HG03460 (cell line): ENCODE data around the gene ZNF182.
"Not testable (repeated sequence)": the region's sequence is repeated elsewhere in the genome, so short reads cannot be mapped to it uniquely, and the experiment has no call there.

Source experiments
- ATAC-seq: cut with Tn5 transposase; IDR thresholded peaks from one replicate; pipeline ENCODE4 v1.9.1; 2021; ENCODE audit not compliant: unreplicated experiment

ZNF182 gene

DNA sequence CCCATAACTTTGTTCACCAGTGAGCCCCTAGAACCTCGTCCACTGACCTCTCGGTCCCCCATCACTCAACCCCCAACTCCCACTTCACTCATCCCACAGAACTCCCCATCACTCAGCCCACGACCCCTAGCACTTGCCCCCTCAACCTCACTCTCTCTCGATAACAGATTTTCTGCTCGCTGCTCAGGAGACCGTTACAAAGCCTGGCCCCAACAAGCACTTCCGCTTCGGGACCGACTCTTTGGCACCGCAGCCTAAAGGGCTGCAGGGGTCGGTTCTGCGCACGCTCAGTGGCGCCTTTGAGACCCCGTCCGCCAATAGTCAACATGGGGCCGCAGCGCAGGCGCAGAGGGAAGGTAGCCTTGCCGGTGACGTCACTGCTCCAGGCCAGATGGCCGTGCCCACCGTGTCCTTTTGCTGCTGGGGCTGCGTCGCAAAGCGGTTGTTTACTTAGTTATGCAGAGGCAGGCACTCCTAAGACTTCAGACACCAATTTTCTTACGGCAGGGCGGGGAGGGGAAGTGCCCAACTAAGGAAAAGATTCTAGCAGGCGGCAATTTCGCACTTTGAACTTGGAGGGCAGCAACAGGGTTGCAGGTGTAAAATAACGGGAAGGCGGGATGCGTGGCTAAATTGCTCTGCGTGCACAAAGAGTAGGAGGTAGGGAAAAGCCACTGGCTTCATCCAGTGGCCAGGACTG, at the start of gene ZNF182:
Gene ZNF182, minus strand, starts transcription at position 232 of the 700 bp plus-strand sequence. CDS start 1,380 bp downstream, outside the sequence.
- ATAC-seq, result peak; percentile 93

DNA sequence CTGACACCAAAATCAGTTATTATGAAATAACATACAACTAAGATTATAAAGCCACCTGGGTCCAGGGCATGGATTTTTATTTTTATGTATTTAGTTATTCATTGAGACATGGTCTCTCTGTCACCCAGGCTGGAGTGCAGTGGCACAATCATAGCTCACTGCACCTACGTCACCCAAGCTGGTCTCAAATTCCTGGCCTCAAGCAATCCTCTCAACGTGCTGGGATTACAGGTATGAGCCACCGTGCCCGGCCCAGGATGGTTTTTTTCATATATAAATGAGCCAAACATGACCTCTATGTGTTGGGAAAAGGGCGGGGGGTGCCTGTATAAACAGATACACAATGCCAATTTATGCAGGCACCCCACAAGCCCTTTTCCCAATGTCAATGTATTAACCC, 43.1 kb upstream of the ZNF182 start:
- no peak for ATAC-seq

DNA sequence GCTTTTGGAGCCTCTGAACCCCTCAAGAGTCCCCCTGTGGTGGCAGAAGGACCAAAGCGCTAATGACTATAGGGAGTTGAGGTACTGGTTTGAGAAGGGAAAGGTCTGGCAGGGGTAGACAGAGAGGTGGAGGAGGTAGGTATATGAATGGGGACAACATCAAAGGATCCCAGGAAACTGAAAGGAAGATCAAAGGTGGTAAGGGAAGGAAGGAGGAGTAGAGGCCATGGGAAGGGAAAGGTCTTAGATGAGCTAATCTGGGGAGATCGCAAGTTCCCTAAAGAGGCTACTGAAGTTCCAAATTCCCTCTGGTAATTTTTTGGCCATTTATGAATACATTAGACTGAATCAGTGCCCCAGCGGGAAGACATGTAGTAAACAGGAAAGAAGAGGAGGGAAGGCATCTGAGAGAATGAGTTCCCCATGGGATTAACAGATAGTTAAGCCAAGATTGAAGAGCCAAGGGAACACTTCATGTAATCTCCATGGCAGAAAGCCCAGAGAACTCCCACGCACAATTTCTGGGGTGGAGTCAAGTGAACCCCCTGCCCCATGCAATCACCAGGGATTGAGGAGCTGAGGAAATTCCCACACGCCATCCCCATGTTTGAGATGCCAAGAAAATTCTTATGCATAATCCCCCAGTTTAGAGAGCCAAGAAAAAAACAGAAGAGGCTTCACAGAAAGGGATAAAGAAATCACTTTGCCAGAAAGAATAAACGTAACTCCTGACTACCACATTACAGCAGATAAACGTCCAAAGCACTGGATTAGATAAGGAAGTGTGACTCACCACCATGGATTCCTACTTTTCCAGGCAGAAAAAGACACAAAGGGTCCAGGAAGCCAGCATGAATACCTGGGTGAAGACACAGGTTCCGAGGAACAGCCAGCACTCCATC, 41.9 kb upstream of the ZNF182 start:
- no peak for ATAC-seq

DNA sequence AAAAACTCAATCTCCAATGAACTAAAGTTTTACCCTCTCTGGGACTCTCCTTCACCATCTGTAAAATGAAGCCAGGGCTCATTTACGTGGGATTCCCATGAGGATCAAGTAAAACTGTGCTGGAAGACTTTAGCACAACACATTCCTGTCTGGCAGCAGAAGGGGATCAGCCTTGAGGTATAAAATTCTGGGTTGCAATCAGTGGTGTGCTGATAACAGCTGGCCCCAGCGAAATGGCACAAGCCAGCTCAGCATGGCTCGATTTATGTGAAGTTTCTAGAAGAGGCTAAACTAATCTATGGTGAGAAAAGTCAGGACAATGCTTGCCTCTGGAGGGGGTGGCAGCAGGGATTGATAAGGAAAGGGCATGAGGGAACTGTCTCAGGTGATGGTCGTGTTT, 39.3 kb upstream of the ZNF182 start:
- no peak for ATAC-seq

DNA sequence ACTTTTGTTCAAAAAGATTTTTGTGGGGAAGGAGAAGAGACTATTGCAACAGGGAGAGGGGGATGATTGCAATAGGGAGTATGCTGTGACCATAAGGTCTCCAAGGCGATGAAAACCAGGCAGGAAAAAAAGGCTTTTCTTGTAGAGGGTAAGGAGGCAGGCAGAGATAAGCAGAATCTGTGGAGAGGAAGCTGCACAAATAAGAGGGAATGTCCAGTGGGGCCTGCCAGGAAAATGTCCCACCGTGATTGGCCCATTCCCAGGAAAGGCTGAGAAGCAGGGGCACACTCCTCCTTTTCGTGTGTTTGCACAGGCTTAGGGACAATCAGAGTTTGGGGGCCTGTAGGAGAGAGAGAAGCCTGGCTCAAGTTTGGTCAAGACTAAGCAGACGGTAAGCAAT, 32.1 kb upstream of the ZNF182 start:
- no peak for ATAC-seq

DNA sequence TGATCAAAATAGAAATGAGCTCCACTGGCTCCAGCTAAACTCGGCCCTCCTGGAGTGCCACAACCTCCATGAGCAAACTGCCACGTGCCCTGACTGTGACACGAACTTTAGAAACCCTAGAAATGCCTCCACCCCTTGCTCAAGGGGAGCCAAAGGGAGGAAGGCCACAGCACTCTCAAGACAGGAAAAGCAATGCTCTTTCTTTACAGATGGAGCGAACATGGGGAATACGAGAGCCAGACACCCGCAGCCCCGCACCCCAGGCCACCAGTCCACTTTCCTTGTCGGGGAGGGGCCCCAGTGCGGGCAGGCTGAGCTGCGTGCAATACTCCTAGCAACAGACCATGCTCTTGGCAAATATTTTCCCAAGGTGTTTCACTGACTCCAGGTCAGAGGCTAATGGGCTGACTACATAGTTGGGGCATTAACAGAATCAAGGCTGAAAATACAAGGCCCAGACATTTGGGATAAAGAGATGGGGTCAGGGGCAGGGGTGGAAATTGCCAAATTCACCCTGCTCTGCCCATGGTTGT, 26.9 kb upstream of the ZNF182 start:
- ATAC-seq, result not testable (repeated sequence)

DNA sequence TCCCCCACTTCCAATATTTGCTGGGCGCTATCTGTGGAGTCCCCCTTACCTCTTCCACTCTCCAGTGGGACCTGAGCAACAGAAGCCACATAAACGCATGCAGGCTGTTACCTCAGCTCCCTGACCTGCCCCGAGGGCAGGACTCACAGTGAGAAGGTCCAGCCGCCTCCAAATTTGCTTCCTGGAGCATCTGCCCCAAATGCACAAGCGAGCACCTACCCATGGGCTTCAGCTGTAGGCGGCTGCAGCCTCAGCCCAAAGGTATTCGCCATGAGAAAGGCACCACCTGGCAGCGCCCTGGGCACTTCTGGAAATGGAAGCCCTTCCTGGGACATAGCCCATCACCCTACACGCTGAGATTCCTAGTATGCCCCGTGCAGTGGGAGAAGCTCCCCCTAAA, 26.4 kb upstream of the ZNF182 start:
- no peak for ATAC-seq

DNA sequence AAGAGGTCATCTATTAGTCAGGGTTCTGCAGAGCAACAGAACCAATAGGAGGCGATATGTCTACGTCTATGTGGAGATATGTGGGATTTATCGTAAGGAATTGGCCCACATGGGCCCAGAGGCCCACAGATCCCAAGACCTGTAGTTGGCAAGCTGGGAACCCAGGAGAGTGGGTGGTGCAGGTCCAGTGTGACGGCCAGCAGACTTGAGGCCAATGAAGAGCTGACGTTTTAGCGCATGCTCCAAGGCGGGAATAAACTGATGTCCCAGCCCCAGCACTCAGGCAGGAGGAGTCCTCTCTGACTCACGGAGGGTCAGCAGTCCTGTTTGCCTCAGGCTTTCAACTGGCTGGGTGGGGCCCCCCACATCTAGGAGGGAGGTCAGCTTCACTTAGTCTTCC, 24.3 kb upstream of the ZNF182 start:
- ATAC-seq, result no peak

DNA sequence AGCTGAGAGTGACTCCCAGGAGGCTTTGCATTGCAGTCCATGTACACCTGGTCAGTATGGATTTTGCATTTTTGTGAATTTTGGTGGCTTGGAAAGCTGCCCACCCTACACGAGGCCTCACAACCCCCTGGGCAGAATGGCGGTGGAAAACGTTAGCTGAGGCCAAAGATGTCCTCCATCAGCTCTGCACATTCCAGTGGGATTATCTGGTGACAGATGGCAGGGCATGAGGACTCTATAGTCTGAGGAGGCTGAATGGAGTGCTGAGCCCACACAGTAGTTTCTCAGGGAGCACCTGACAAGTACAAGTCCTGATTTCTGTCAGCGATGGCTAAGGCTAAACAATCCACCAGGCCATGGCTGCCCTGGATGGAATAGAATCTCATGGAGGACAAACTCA, 23.8 kb upstream of the ZNF182 start:
- not testable (repeated sequence) for ATAC-seq

DNA sequence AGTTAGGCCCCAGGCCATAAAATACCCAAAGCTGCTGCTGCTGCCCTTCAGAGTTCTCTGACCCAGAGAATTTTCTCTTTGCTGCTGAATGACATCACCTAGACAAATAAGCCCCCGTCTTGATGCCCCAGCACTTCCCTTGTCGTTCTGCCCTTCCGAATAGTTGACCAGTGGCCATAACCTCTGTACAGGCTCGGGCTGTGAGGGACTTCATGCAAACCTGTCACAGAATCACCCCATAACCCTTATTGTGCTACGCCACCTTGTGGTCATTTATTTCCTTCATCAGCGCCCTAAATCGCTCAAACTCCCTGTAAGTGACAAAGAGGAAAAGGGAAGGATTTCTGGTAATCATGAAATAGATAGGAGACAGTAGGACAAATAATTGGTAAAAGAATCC, 21.8 kb upstream of the ZNF182 start:
- no peak for ATAC-seq

DNA sequence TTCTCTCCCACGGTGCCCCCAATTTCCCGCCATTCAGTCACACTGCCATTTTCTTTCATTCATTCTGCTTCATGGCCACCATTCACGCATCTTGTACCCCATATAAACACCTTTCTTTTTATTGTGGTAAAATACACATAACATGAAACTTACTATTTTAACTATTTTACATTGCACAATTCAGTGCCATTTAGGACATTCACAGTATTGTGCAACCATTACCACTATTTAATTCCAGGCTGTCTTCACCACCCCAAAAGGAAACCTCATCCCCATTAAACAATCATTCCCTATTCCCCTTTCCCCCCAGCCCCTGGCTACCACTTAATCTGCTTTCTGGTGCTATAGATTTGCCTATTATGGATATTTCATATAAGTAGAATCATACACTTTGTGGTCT, 18.9 kb upstream of the ZNF182 start:
- ATAC-seq, result no peak

DNA sequence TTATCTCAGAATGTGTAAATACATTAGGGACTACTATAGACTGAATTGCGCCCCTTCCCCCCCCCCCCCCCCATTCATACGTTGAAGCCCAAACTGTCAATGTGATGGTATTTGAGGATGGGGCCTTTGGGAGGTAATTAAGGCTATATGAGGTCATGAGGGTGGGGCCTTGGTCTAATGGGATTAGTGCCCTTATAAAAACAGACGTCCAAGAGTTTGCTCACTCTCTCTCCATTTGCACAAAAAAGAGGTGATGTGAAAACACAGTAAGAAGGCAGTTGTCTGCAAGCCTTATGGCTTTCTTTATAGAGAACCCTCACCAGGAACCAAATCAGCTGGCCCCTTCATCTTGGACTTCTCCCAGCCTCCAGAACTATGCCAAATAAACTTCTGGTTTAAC, 18.3 kb upstream of the ZNF182 start:
- ATAC-seq, result no peak

DNA sequence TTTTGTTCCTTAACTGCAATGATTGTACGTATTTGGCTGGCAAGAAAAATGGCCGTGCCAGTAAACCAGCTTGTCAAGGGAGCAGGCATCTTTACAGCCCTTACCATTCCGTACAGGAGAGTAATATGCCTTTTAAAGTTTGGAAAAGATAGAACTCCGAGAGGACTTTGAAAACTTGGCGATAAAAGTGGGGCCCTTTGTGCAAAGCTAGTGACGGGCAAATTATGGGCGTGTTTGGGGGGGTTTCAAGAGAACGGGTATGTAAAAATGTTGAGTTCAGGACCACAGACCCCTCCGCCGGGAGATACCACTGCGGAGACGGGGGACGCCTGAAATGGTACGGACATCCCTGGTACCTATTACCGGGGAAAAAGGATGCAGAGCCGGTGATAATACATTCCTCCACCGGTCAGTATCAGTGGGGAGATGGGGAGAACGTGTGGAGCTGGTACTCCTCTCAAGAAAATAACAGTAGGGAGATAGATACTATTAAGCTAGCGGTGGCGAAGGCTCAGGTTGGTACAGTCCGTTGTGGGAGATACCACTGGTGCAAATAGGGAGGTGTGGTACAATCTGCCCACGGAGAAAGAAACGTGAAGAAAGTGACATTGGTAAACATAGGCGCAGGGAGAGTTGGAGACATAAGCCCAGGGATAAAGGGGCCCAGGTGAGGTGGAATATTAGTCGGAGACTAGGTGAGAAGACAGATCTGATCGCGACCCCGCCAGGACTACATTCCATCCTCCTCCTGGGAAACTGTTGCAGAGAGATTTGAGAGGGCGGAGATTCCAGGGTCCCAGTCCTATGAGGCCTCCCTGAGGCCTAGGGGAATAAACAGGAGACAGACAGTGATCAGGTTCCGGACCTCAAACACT, 17.5 kb upstream of the ZNF182 start:
- no peak for ATAC-seq

DNA sequence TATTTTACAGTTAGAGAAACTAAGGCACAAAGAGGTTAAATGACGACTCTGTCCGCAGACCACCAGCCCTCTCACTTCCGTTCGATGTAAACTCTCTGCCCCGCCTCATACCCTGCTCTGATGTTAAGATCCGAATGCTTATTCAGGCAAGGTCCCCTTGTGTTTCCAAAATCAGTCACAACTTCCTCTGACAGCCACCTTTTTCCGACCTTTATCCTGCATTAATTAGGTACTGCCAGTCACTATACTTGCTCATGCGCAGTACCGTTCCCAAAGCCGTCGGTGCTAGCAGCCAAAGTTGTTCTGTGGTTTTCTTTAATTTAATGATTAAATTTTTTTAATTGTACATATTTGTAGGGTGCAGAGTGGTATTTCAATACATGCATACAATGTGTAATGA, 16.7 kb upstream of the ZNF182 start:
- not testable (repeated sequence) for ATAC-seq

DNA sequence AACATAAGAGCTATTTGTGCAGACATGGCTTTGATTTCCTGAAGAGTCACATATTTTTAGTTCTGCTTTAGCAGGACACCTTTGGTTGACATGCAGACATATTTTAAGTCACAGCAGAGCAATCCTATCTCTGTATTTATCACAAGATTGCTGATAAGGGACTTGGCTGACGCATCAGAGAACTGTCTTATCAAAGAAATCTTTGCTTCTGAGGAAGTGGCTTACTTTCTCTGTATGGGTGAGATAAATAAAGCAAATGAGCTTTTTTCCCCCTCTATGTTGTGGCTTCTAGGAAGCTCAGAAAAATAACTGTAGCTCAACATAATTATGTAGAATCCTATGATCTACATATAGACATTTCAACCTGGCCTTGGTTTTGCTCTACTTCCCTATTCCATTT, 16.1 kb upstream of the ZNF182 start:
- ATAC-seq, result not testable (repeated sequence)

DNA sequence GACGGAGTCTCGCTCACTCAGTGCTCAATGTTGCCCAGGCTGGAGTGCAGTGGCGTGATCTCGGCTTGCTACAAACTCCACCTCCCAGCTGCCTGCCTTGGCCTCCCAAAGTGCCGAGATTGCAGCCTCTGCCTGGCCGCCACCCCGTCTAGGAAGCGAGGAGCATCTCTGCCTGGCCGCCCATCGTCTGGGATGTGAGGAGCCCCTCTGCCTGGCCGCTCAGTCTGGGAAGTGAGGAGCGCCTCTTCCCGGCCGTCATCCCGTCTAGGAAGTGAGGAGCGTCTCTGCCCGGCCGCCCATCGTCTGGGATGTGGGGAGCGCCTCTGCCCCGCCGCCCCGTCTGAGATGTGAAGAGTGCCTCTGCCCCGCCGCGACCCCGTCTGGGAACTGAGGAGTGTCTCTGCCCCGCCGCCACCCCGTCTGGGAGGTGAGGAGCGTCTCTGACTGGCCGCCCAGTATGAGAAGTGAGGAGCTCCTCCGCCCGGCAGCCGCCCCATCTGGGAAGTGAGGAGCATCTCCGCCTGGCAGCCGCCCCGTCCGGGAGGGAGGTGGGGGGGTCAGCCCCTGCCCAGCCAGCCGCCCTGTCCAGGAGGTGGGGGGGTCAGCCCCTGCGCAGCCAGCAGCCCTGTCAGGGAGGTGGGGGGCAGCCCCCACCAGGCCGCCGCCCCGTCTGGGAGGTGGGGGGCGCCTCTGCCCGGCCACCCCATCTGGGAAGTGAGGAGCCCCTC, 13.0 kb upstream of the ZNF182 start:
- not testable (repeated sequence) for ATAC-seq

DNA sequence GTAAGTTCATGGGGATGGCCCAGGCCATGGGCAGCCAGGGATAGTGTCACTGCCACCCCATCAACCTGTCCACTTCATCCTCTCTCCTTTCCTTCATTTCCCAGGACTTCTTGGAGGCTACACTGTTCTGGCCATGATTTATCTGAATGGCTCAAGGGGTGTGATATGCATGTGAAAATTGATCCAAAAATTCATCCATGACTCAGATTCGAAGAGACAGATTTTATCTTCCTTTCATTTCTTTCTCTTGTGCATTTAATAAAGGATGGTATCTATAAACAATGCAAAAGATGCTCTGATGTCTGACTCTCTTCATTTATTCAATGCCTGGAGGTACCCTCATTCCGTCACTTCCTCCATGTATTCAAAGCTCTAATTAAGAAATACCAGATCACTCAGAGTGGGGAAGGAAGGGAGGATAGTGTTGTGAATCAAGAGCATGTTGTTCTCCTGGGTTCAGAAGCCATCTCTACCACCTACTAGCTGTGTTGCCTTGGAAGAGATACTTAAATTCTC, 5.7 kb upstream of the ZNF182 start:
- ATAC-seq, result not testable (repeated sequence)

DNA sequence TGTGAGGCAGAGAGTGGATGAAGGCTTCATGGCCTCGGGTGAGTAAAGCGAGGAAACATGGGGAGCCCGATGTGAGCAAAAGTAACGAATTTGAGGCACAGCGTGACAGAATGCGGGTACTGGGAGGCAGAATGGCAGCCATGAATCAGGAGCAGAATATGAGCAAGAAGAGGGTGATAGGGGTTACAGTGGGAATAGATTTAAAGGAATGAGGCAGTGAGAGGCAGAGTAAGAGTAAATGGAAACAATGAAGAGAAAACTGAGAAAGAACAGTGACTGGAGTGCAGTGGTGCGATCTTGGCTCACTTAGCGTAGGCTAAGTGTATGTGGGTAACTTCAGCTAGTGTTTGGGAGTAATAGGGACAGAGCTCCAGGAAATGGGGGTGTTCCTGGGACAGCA, 2.9 kb upstream of the ZNF182 start, which contains the start of gene SPACA5:
Gene SPACA5, plus strand, starts transcription at position 301 of the 400 bp plus-strand sequence. CDS start 815 bp downstream, outside the sequence.
- ATAC-seq, result not testable (repeated sequence)

DNA sequence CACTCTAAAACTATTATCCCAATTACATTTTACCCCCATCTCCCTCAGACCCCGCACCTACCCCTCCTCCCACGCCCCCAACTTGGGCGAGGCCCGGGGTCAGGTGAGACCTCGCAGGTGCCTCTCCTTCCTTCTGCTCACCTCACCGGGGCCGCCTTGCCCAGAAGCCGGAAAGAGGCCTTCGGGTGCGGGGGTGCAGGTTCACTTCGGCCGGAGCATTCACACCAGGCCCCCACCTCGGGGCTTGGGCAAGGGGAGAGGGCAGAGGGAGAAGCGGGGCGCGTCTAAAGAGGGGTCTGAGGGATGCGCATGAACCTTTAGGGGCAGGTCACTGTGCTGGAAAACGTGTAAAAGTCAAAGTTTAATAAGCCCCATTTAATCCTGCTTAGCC, 427 bp downstream of the ZNF182 start:
- ATAC-seq, result peak; percentile 42

DNA sequence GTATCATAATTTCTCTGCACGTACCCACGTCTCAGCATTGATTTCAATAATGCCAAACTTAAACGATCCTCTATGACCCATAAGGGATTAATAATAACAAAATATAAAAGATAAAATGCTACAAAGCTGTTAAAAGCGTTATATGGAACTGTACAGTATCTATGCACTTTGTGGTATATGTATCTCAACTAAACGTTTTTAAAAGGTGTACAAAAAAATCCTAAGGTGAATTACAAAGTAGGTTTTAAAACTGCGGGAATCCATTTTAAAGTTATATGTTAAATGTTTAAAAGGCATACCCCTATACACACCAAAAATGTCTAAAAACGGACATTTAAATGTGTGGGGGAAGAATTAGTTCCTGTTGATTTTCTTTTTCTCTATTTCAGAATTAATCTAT, 860 bp downstream of the ZNF182 start:
- ATAC-seq, result no peak
